HL-60 (cell line): ENCODE measurements around the gene HDAC1.

Source experiments
- CTCF ChIP-seq: IDR thresholded peaks from one replicate; pipeline ENCODE4 v1.5.1; 2011; ENCODE audit warnings: low read length, control low read depth, inconsistent platforms; ENCODE audit not compliant: insufficient read depth
- GABPA ChIP-seq: IDR thresholded peaks from 2 replicates; pipeline ENCODE4 v1.6.1; 2012; ENCODE audit warnings: low read depth
- POLR2AphosphoS5 ChIP-seq: IDR thresholded peaks from 2 replicates; pipeline ENCODE4 v1.6.1; 2012; ENCODE audit warnings: low read depth
- REST ChIP-seq: IDR thresholded peaks from 2 replicates; pipeline ENCODE4 v1.6.1; 2012; ENCODE audit warnings: low read depth; ENCODE audit not compliant: insufficient replicate concordance
- SPI1 ChIP-seq: IDR thresholded peaks from 2 replicates; pipeline ENCODE4 v1.6.1; 2012; ENCODE audit warnings: low read depth, mild to moderate bottlenecking, borderline replicate concordance

GRCh38 chr1:32337855-32338636 lies 46.2 kb downstream of the HDAC1 start:
- TF ChIP-seq CTCF (no peak), POLR2AphosphoS5 (peak; percentile 44; the same call in 1 of the 2 replicates), GABPA (no peak), SPI1 (peak; percentile 55; the same call in 1 of the 2 replicates), REST (no peak)
